ENCODE results near the gene TUBGCP6. TPM values are rescaled to one million over a fixed set of nuclear protein-coding genes. Genes with fewer than 3 reads are reported as not detected.

TUBGCP6 gene
- total and polyA plus RNA-seq, 8 donors: 37.8 to 112 (median 50.2) TPM

GRCh38 chr22:50202130-50202666 is 42.6 kb downstream of the TUBGCP6 start:
- H3K27me3 ChIP-seq: no peaks in the 10 kb centered on the region
- peak overlapping the region in 2 of 5 donors; percentile 90 to 92 for H3K27ac ChIP-seq
- no peak for DNase-seq
- TF ChIP-seq CTCF (IDR thresholded peaks at IDR 0.05): no peak
- TF ChIP-seq POLR2AphosphoS5 (IDR thresholded peaks at IDR 0.05): no peak
- TF ChIP-seq EP300 (IDR thresholded peaks at IDR 0.05): no peak
- TF ChIP-seq POLR2A (IDR thresholded peaks at IDR 0.05): no peak
- H3K9me3 ChIP-seq: no peaks in the 10 kb centered on the region
- H3K4me1 ChIP-seq: peaks cover 17 to 64% (median 43%) of the 10 kb centered on the region in 4 donors
- peaks cover 14 to 58% (median 47%) of the 10 kb centered on the region in 4 donors for H3K36me3 ChIP-seq
- WGBS, 5 donors: 45 to 65% (median 54%) methylated on average over 13 of the region's 13 CpGs
- peak overlapping the region; percentile 86 to 94 (median 90) for H3K4me3 ChIP-seq
- intact Hi-C loops (cut with DNase I; ENCODE audit: low total_unique reads): no loop called here

GRCh38 chr22:50201191-50202129 is 43.4 kb downstream of the TUBGCP6 start:
- H3K4me3 ChIP-seq: peak overlapping the region; percentile 86 to 94 (median 90)
- H3K27ac ChIP-seq: peak overlapping the region; percentile 81 to 95 (median 90)
- 1 to 4% (median 3%) methylated on average over 24 to 115 of the region's 115 CpGs for WGBS, 5 donors
- no peaks in the 10 kb centered on the region for H3K27me3 ChIP-seq
- DNase-seq: peak; percentile 62 to 66
- intact Hi-C loops (cut with DNase I; ENCODE audit: low total_unique reads): no loop called here
- no peak for TF ChIP-seq POLR2AphosphoS5 (IDR thresholded peaks at IDR 0.05)
- TF ChIP-seq CTCF (IDR thresholded peaks at IDR 0.05): no peak
- TF ChIP-seq EP300 (IDR thresholded peaks at IDR 0.05): no peak
- no peak for TF ChIP-seq POLR2A (IDR thresholded peaks at IDR 0.05)
- H3K9me3 ChIP-seq: no peaks in the 10 kb centered on the region
- H3K36me3 ChIP-seq: peaks cover 13 to 58% (median 46%) of the 10 kb centered on the region in 4 donors
- H3K4me1 ChIP-seq: peaks cover 17 to 57% (median 39%) of the 10 kb centered on the region in 4 donors

- WGBS, 5 donors: 0 to 1% (median 0%) methylated on average over 1 to 97 of the region's 105 CpGs
- H3K27me3 ChIP-seq: no peaks in the 10 kb centered on the region
- H3K36me3 ChIP-seq: peaks cover 13 to 58% (median 47%) of the 10 kb centered on the region in 4 donors
- TF ChIP-seq POLR2AphosphoS5 (IDR thresholded peaks at IDR 0.05) (peak; percentile 36 to 92 (median 85)), CTCF (IDR thresholded peaks at IDR 0.05) (no peak)
- H3K4me1 ChIP-seq: peaks cover 17 to 54% (median 35%) of the 10 kb centered on the region in 4 donors
- H3K4me3 ChIP-seq: peak within 1 kb of the TSS; percentile 86 to 94 (median 90)
- H3K9me3 ChIP-seq: no peaks in the 10 kb centered on the region
- intact Hi-C loops (cut with DNase I; ENCODE audit: low total_unique reads): no loop called here
- peak within 1 kb of the TSS; percentile 81 to 95 (median 90) for H3K27ac ChIP-seq
- DNase-seq: peak; percentile 93 to 98
Observed at GRCh38 chr22:50200461-50201190, 44.2 kb downstream of the TUBGCP6 start, which contains the start of gene SELENOO. Gene SELENOO, plus strand, starts transcription at chr22:50201011. Its CDS starts 26 bp downstream, at chr22:50201037.

All from stomach (tissue), 9 donors.